ENCODE measurements around the gene OR2B6.
"Not testable (repeated sequence)": the region's sequence is repeated elsewhere in the genome, so short reads cannot be mapped to it uniquely, and the experiment has no call there.

OR2B6 gene

DNA sequence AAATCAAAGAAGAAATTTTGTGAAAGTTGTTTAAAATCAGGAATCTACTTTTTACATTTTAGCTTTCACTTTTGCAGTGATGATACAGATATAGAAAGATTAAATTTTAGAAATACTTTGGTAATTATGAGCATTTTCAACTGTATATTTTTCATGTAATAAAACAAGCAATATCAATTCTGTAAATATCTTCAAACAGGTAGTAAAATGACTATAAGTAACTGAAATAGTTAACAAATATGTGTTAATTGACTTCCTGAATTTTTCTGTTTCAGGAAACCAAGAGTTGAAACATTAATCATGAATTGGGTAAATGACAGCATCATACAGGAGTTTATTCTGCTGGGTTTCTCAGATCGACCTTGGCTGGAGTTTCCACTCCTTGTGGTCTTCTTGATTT lies at the start of gene OR2B6:
OR2B6 (plus strand) TSS at position 301 of the 400 bp plus-strand sequence; CDS start at position 301, 0 bp downstream.
- no peak for DNase-seq

DNA sequence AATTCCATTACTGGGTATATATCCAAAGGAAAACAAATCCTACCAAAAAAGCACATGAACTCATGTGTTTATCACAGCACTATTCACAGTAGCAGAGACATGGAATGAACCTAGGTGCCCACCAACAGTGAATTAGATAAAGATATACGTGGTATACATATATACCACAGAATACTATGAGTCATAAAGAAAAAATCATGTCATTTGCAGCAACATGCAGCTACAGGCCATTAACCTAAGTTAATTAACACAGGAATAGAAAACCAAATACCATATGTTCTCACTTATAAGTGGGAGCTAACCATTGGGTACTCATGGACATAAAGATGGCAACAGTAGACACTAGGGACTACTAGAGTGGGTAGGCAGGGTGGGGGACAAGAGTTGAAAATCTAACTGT lies 49.0 kb upstream of the OR2B6 start:
- DNase-seq = no peak

DNA sequence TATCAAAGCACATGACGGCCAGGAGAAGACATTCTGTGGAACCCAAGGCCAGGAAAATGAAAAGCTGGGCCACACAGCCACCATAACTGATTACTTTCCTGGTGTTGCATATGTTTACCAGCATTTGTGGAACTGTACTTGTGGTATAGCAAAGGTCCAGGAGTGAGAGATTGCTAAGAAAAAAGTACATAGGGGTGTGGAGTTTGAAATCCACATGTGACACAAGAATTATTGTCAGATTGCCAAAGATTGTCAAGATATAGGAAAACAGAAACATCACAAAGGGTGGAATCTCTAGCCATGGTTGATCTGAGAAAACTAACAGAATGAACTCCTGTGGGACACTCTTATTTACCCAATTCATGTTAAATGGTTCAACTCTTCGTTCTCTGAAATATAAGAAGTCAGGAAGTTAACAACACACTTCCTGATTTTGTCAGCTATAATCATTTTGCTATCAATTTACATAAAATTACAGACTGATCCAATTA lies 45.0 kb upstream of the OR2B6 start, which contains the start of gene OR2B2:
OR2B2 (minus strand) TSS at position 441 of the 491 bp plus-strand sequence; CDS start at position 364, 77 bp downstream.
- no peak for DNase-seq

DNA sequence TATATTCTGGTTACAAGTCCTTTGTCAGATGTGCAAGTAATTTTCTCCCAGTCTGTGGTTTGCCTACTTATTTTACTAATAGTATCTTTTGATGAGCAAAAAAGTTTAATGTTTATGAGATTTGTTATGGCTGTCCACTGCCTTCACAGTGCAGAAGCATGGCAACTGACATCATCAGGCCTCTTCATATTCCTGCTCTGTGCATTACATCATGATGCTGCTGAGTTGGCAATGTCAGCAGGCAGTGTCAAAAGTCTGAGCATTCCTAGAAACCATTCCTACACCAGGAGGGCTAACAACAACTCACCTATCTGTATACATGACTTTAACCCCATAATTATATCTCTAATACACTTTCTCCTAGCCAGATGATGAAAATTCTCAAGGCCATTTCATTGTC lies 34.1 kb upstream of the OR2B6 start:
- DNase-seq = no peak

DNA sequence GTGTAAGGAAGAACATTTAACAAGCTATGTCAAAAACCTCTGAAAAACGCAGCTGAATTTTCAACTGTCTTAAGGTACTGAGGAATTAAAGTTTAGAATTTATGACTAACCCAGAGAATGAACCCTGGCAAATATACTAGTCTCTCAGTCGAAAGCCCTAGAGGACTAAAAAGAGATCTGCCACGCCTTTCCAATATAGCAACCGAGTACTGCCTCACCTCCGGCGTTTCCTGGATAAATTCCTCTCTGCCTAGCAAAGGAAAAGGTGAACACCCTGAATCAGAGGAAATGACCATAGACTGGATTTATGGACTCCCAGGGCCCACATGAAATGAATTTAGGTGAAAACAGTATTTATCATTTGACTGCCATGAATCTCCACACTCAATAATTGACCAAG lies 32.9 kb upstream of the OR2B6 start:
- DNase-seq = no peak

DNA sequence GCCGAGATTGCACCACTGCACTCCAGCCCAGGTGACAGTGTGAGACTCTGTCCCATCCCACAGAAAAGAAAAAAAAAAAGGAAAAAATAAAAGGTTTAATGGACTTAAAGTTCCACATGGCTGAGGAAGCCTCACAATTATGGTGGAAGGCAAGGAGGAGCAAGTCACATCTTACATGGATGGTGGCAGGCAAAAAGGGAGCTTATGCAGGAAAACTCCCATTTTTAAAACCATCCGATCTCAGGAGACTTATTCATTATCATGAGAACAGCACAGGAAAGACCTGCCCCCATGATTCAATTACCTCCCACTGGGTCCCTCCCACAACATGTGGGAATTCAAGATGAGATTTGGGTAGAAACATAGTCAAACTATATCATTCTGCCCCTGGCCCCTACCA lies 29.0 kb upstream of the OR2B6 start:
- not testable (repeated sequence) for DNase-seq

DNA sequence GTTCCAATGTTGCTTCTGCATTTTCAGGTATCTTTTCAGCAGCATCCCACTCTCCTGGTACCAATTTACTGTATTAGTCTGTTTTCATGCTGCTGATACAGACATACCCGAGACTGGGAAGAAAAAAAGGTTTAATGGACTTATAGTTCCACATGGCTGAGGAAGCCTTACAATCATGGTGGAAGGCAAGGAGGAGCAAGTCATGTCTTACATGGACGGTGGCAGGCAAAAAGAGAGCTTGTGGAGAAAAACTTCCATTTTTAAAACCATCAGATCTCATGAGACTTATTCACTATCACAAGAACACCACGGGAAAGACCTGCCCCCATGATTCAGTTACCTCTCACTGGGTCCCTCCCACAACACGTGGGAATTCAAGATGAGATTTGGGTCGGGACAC lies 27.1 kb upstream of the OR2B6 start:
- not testable (repeated sequence) for DNase-seq

DNA sequence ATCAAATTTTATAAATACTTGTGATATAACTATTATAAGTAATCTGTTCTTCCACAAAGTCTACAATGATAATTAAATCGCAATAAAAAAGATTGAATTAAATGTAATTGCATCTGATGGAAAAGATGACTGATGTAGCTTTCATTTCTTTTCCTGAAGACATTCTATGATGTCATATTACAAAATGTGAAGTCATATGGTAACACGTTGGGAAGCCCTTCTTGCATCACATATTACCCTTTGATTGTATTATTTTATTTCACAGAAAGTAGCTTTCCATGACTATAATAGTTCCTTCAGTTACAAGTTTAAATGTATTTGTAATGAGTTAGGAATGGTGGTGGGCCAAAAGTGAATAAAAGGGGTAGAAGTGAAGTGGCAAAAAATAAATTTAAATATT lies 25.8 kb upstream of the OR2B6 start:
- DNase-seq = no peak

DNA sequence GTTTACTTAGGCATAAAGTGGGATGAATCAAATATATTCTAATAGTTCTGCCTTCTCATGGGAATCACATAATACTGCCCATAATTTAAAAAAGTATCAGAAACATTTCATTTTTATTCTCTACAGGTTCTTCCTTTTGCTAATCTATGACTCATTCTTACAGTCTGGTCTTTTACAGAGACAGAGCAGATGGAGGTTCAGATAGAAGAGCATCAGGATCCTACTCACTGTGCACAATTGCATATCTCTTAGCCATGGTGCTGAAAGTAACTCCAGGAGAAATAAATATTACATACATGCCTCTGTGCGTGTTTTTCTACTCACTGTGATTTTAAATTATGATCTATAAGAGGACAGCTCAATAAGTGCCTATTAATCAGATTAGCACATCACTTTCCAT lies 16.3 kb upstream of the OR2B6 start:
- DNase-seq = no peak

DNA sequence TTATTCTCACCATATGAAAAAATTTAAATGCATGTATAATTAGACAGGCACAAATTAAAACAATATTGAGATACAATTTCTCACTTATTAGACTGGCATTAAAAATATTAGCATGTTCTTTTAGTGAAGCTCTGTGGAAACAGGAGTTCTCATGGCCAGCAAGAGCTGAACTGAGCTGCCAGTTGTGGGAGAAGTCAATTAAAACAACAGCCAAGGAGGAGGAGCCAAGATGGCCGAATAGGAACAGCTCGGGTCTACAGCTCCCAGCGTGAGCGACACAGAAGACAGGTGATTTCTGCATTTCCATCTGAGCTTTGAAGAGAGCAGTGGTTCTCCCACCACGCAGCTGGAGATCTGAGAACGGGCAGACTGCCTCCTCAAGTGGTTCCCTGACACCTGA lies 14.0 kb upstream of the OR2B6 start:
- DNase-seq = not testable (repeated sequence)

DNA sequence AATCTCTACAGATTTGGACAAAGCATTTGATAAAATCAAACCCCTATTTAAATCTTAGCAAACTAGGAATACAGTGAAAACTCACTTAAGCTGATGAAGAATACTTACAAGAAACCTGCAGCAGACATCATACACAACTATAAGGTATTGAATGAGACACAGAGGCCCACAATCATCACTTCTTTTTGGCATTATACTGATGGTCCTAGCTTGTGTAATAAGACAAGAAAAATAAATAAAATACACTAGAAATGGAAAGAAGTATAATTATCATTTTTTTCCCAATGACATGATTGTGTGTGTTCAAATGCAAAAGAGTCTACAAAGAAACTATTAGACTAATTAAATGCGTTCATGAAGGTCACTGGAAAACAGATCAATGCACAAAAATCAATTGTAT lies 8.8 kb upstream of the OR2B6 start:
- DNase-seq = no peak

DNA sequence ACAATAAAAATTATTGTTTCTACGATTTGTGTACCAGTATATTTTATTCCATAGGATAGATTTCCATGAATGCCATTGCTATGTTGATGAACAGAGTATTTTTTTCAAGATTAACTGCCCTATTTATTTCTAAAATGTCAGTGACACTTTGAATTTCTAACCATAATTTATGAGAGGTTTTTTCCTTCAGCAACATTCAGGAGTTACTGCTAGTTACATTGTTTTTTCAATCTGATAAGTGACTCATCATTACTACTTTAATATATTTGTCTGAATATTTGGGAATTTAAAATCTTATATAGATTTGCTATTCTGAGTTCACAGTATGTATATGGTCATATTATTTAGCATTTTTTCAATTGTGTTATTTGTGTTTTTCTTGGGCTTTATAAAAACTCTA lies 6.0 kb upstream of the OR2B6 start:
- no peak for DNase-seq

DNA sequence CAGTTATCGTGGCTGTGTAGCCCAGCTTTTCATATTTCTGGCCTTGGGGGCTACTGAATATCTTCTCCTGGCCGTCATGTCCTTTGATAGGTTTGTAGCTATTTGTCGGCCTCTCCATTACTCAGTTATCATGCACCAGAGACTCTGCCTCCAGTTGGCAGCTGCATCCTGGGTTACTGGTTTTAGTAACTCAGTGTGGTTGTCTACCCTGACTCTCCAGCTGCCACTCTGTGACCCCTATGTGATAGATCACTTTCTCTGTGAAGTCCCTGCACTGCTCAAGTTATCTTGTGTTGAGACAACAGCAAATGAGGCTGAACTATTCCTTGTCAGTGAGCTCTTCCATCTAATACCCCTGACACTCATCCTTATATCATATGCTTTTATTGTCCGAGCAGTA lies 475 bp downstream of the OR2B6 start:
- DNase-seq = no peak

DNA sequence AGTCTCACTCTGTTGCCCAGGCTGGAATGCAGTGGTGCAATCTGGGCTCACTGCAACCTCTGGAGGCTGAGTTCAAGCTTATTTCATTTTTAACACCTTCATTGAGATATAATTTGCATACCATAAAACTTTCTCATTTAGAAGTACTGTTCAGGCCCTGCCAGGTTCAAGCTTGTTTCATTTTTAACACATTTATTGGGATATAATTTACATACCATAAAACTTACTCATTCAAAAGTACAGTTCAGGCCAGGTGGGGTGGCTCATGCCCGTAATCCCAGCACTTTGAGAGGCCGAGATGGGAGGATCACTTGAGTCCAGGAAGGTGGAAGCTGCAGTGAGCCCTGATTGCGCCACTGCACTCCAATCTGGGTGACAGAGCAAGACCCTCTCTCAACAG lies 5.5 kb downstream of the OR2B6 start:
- no peak for DNase-seq

DNA sequence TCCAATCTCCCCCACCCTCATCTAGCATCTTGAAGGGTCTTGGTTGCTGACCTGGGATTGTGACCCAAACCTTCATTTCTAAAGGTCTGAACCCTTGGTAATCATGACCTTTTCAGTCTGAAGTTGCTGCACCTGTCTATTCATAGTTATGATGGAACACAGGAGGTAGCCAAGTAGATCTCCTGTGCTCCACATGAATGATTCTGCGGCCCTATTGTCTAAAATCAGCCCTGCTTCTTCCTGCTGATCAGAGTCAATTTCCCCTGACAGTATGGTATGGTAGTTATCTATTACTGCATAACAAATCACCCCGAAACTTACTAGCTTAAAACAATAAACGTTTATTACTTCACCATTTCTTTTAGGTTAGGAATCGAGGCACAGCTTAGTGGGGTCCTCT lies 9.0 kb downstream of the OR2B6 start:
- no peak for DNase-seq

DNA sequence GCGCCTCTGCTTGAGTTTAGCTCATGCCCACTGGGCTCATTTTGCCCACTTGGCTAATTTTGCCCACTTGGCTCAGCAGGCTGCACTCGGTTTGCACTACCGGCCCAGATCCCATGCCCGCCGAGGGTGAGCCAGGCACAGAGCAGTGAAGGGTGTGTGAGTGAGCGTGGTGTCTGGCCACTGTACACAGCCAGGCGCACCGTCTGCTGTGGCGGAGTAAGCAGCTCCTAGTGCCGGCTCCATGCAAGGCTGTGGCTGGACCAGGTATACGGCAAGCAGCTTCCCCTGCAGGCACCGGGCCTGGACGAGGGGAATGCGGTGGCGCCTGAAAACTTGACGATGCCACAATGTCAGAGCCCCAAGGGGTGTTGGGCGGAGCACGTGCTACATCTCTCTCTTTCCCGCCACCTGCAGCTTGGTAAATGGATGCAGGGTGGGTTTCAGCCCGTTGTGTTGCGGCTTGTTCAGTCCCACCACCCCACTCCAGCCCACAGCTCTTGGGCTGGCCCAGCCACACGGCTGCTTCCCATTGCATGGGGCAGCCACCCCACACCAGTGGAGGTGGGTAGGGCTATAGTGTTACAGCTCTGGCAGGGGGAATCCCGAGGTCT lies 9.9 kb downstream of the OR2B6 start:
- no peak for DNase-seq

DNA sequence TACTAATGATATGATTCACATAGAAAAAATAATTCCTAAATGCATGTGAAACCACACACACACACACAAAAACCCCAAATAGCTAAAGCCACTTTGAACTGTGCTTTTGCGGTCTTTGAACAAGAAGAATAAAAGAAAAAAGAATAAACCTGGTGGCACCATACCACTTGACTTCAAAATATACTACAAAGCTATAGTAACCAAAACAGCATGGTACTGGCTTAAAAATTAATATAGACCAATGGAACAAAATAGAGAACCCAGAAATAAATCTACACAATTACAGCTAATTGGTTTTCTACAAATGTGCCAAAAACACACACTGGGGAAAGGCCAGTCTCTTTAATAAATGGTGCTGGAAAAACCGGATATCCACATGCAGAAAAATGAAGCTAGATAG lies 13.4 kb downstream of the OR2B6 start:
- no peak for DNase-seq

DNA sequence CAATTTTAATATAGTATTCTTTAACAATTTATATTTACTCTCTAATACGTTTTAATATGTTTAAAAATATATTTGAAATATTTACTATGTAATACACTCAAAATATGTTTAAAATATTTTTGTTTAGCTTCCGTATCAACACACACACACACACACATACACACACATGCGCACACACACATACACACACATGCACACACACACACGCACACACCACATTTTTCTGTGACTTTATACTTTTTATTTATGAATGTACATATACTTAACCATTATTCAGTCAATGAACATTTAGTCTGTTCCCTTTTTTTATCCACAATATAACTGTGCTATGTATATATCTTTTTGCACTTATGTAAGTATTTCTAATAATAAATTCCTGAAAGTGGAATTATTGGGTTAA lies 15.7 kb downstream of the OR2B6 start:
- no peak for DNase-seq

DNA sequence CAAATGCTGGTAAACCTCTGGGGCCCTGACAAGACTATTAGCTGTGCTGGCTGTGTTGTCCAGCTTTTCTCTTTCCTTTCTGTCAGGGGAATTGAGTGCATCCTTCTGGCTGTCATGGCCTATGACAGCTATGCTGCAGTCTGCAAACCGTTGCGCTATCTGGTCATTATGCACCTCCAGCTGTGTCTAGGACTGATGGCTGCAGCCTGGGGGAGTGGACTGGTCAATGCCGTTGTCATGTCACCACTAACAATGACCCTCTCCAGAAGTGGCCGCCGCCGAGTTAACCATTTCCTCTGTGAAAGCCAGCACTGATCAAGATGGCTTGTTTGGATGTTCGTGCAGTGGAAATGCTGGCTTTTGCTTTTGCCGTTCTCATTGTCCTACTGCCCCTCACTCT lies 20.3 kb downstream of the OR2B6 start:
- DNase-seq = no peak

DNA sequence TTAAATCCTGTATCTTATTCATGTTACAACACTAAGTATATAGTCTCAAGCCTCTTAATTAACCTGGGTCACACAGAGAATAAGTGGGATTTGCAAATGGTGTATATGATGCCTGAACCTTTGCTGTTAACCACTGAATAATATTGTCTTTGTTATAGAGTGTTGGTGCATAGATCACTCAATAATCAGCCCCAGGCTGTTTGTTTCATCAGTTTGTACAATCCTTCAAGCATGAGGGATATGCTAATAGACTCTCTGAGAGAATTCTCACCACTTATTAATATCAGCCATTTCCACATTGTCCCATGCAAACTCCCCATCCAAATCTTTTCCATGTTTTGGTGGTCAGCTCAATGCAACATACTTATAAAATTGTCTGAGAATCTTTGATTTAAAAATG lies 21.7 kb downstream of the OR2B6 start:
- DNase-seq = no peak

DNA sequence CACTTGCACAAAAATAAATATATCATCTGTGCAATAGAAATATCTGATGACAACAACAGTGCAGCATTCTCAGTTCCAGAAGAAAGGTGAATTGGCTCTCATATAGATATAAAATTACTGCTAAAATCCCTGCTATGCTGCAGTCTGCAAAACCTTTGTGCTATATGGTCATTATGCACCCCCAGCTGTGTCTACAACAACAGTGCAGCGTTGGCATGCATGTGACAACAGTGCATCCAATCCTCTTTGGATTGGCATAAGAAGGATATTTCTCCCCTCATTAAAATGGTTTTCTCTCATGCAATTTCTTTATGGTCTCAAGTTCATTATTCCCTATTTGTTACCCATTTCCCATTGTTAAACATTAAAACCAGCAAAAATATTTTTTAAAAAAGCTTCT lies 23.1 kb downstream of the OR2B6 start:
- DNase-seq = no peak

DNA sequence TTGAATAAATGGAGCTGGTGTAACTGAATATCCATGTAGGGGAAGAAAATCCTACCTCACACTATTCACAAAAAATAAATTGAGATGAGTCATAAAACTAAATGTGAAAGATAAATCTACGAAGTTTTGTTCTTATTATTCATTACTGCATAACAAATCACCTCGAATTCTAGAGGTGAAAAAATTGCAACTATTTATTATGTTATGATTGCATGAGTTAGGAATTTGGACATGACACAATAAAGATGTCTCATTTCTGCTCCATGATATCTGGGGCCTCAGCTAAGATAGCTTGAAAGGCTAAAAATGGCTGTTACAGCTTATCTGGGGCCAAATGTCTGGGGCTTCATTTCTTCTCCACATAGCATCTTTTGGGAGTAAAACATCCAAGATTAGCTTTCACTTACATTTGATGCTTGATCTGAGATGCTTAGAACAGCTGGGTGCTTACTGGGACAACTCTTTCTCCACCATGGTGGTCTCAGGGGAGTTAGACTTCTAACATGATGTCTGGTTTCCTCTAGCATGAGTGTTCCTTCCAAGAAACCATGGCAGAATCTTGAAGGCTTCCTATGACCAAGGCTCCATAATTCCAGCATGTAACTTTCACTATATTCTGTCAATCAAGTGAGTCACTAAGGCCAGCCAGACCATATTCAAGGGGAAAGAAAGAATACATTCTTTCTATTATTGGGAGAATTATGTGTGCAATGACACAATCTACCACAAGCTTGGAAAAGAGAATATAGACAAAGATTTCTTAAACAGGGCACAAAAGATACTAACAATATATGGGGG lies 30.1 kb downstream of the OR2B6 start:
- DNase-seq = no peak

DNA sequence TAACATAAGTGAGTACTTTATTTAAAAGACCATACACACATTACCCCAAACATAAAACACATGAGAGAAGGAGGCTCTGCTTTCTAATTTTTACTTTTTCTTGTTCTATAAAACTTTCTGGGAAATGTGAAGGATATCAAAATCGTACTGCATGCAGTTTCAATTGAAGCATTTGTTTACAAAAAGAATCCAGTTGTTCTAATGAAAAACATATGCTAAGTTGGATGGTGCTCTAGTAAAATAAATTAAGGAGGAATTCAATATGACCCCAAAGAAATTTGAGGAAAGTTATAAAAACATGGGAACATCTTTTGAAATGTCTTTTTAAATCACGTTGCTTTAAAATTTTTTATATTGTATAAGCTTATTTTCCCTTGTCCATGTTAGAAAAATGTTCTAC lies 37.6 kb downstream of the OR2B6 start:
- DNase-seq = no peak

DNA sequence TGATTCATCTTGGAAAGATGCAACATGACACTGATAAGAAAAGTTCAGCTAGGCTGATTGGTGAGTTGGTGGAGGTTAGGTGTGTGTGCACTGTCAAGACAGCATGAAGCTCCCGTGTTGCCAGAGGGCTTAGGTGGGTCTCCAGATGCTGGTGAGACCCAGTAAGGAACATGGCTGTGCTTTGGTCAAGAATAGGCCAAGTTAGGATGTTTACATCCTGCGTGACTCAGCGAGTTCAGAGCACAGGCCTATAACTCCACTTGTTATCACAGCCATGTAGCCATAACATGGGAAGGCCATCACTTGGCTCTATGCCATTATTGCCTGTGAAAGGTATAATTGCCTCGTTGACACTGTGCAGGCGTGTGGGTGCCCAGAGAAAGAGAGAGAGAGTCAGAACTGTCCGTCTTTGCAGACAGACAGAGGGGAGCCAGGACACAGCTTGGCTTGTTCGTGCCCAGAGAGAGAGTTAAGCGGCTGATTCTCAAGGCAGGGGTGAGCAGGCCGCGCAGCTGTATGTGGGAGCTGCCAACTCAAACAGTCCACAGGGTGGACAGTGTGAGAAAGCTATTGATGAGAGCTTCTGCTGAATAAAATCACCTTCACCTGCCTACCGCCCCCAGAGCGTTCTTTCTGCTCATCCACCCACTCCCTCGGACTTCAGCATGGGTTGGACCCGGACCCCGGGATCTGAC lies 43.5 kb downstream of the OR2B6 start:
- no peak for DNase-seq

All from NCI-H1092 (cell line).